ENCODE measurements around the gene GPR85. TPM values are rescaled to one million over a fixed set of nuclear protein-coding genes. Genes with fewer than 3 reads are reported as not detected.

The GPR85 gene
- total and polyA plus RNA-seq, 2 donors (not counting 3 experiments of a cell fraction or from before 2014, with no cell fraction given), result 0.54 to 0.64 TPM

GRCh38 chr7:113109718-113110117 is 23.1 kb upstream of the GPR85 start:
- Histone ChIP-seq H3K4me2 (ENCODE audit: insufficient read depth, low read length) (no peak overlapping the region), H3K27me3 (ENCODE audit: control insufficient read depth in 2 of 2, insufficient read depth in 2 of 2, low read length in 2 of 2) (peaks cover 0 to 2% of the 10 kb centered on the region in 2 experiments), H3K36me3 (ENCODE audit: control insufficient read depth in 2 of 2, extremely low read depth in 1 of 2, insufficient read depth in 2 of 2, low read length in 2 of 2) (peaks cover 0 to 2% of the 10 kb centered on the region in 2 experiments), H3K4me3 (replicated peaks in 1 of 3; ENCODE audit: insufficient read depth in 1 of 3, low read depth in 1 of 3, low read length in 3 of 3) (no peak overlapping the region), H3K9me3 (replicated peaks; ENCODE audit: control insufficient read depth, insufficient read depth, low read length) (no peaks in the 10 kb centered on the region), H3K79me2 (ENCODE audit: control insufficient read depth, insufficient read depth, low read length) (no peaks in the 10 kb centered on the region), H3K27ac (ENCODE audit: insufficient read depth, low read depth, low read length) (no peak overlapping the region), H3K9me1 (replicated peaks; ENCODE audit: control insufficient read depth, extremely low read depth, insufficient read depth, low read length) (no peaks in the 10 kb centered on the region), H2AFZ (ENCODE audit: low read depth, low read length) (no peak overlapping the region), H3K9ac (replicated peaks; ENCODE audit: extremely low read depth, insufficient read depth, low read length) (no peak overlapping the region), H4K20me1 (replicated peaks; ENCODE audit: control insufficient read depth, extremely low read depth, insufficient read depth, low read length) (no peaks in the 10 kb centered on the region), H3K4me1 (ENCODE audit: control insufficient read depth, extremely low read depth, insufficient read depth, low read length) (no peaks in the 10 kb centered on the region)
- no TSS peak for BruUV-seq (replicated peaks)
- POLR2A ChIA-PET, result no interaction called here
- TF ChIP-seq EZH2 (IDR thresholded peaks at IDR 0.05; ENCODE audit: borderline replicate concordance, low read depth, low read length, severe bottlenecking) (no peak), GATA2 (IDR thresholded peaks at IDR 0.05; ENCODE audit: insufficient read depth, insufficient read length, low read depth, low read length) (no peak), MYC (IDR thresholded peaks at IDR 0.05; ENCODE audit: low read depth, low read length) (no peak), CTCF (IDR thresholded peaks at IDR 0.05; ENCODE audit: extremely low read depth in 1 of 2, insufficient read depth in 1 of 2, low read depth in 1 of 2, low read length in 2 of 2) (no peak)
- no peak for DNase-seq (ENCODE audit: low read depth, low spot score)
- FAIRE-seq, result no peak
- CTCF ChIA-PET, result no interaction called here
- intact Hi-C loops (cut with micrococcal nuclease), result loop anchor here (10.0 kb wide), 1 partner anchor 325 kb away; no protein-coding TSS in a partner anchor
- dilution Hi-C loops (cut with MboI; ENCODE audit: extremely low pct_ligation_motif_present, low sequenced_read_pairs), result no loop called here

GRCh38 chr7:113100121-113100603 is 13.5 kb upstream of the GPR85 start:
- FAIRE-seq (no peak), DNase-seq (ENCODE audit: low read depth, low spot score) (no peak)
- TF ChIP-seq CTCF (IDR thresholded peaks at IDR 0.05; ENCODE audit: extremely low read depth in 1 of 2, insufficient read depth in 1 of 2, low read depth in 1 of 2, low read length in 2 of 2) (no peak), JUN (IDR thresholded peaks at IDR 0.05; ENCODE audit: borderline replicate concordance, insufficient read depth, insufficient read length, low read depth) (no peak), MYC (IDR thresholded peaks at IDR 0.05; ENCODE audit: low read depth, low read length) (no peak), FOS (IDR thresholded peaks at IDR 0.05; ENCODE audit: borderline replicate concordance, insufficient read depth, low read length) (no peak), EZH2 (IDR thresholded peaks at IDR 0.05; ENCODE audit: borderline replicate concordance, low read depth, low read length, severe bottlenecking) (no peak), MAX (IDR thresholded peaks at IDR 0.05; ENCODE audit: insufficient read depth, insufficient read length) (no peak), POLR2A (IDR thresholded peaks at IDR 0.05; ENCODE audit: low read depth, low read length) (no peak), GATA2 (IDR thresholded peaks at IDR 0.05; ENCODE audit: insufficient read depth, insufficient read length, low read depth, low read length) (no peak), POLR2AphosphoS5 (IDR thresholded peaks at IDR 0.05; ENCODE audit: insufficient read depth, low read depth, low read length) (no peak)
- Histone ChIP-seq H3K4me3 (replicated peaks in 1 of 3; ENCODE audit: insufficient read depth in 1 of 3, low read depth in 1 of 3, low read length in 3 of 3) (no peak overlapping the region), H3K36me3 (ENCODE audit: control insufficient read depth in 2 of 2, extremely low read depth in 1 of 2, insufficient read depth in 2 of 2, low read length in 2 of 2) (no peaks in the 10 kb centered on the region), H4K20me1 (replicated peaks; ENCODE audit: control insufficient read depth, extremely low read depth, insufficient read depth, low read length) (no peaks in the 10 kb centered on the region), H3K9me3 (replicated peaks; ENCODE audit: control insufficient read depth, insufficient read depth, low read length) (no peaks in the 10 kb centered on the region), H2AFZ (ENCODE audit: low read depth, low read length) (no peak overlapping the region), H3K9ac (replicated peaks; ENCODE audit: extremely low read depth, insufficient read depth, low read length) (no peak overlapping the region), H3K4me2 (ENCODE audit: insufficient read depth, low read length) (no peak overlapping the region), H3K79me2 (ENCODE audit: control insufficient read depth, insufficient read depth, low read length) (no peaks in the 10 kb centered on the region), H3K9me1 (replicated peaks; ENCODE audit: control insufficient read depth, extremely low read depth, insufficient read depth, low read length) (no peaks in the 10 kb centered on the region), H3K27me3 (ENCODE audit: control insufficient read depth in 2 of 2, insufficient read depth in 2 of 2, low read length in 2 of 2) (peaks cover 0 to 7% of the 10 kb centered on the region in 2 experiments), H3K4me1 (ENCODE audit: control insufficient read depth, extremely low read depth, insufficient read depth, low read length) (no peaks in the 10 kb centered on the region), H3K27ac (ENCODE audit: insufficient read depth, low read depth, low read length) (no peak overlapping the region)
- dilution Hi-C loops (cut with MboI; ENCODE audit: extremely low pct_ligation_motif_present, low sequenced_read_pairs), result no loop called here
- ChIA-PET CTCF (interaction anchor here (1.0 kb wide), 1 partner anchor 12 kb away, joined by 3 read pairs; no protein-coding TSS in a partner anchor), POLR2A (no interaction called here)
- BruUV-seq (replicated peaks), result no TSS peak
- intact Hi-C loops (cut with micrococcal nuclease), result no loop called here
